ENCODE data around the gene WNT3. TPM values are rescaled to one million over a fixed set of nuclear protein-coding genes. Genes with fewer than 3 reads are reported as not detected.

WNT3 gene
- total RNA-seq, 4 donors from 2014 or later: 26.7 to 57.9 (median 46.6) TPM

GRCh38 chr17:46768540-46768870 is 50.0 kb downstream of the WNT3 start:
- 88 to 89% methylated on average over 13 to 15 of the region's 15 CpGs for WGBS, 2 donors
- no peak for TF ChIP-seq POLR2A (IDR thresholded peaks at IDR 0.05)
- TF ChIP-seq CTCF (IDR thresholded peaks at IDR 0.05): no peak
- intact Hi-C loops (cut with DNase I; ENCODE audit: low total_unique reads): no loop called here
- no peak overlapping the region for H3K4me3 ChIP-seq (ENCODE audit: low read depth, poor library complexity, severe bottlenecking)
- DNase-seq (ENCODE audit: low spot score in 2 of 2): peak in 1 of 2 donors; percentile 82

- intact Hi-C loops (cut with DNase I; ENCODE audit: low total_unique reads): no loop called here
- TF ChIP-seq POLR2A (IDR thresholded peaks at IDR 0.05): no peak
- TF ChIP-seq CTCF (IDR thresholded peaks at IDR 0.05): no peak
- DNase-seq (ENCODE audit: low spot score in 2 of 2): peak in 1 of 2 donors; percentile 77
- H3K4me3 ChIP-seq (ENCODE audit: low read depth, poor library complexity, severe bottlenecking): no peak overlapping the region
- whole genome bisulfite sequencing, 2 donors: 77 to 84% methylated on average over 21 of the region's 21 CpGs
Observed at GRCh38 chr17:46766493-46767491, 51.7 kb downstream of the WNT3 start.

- no peak for TF ChIP-seq POLR2A (IDR thresholded peaks at IDR 0.05)
- TF ChIP-seq CTCF (IDR thresholded peaks at IDR 0.05): no peak
- no peak overlapping the region for H3K4me3 ChIP-seq (ENCODE audit: low read depth, poor library complexity, severe bottlenecking)
- intact Hi-C loops (cut with DNase I; ENCODE audit: low total_unique reads): no loop called here
- WGBS, 2 donors: 70 to 82% methylated on average over 11 to 12 of the region's 12 CpGs
- DNase-seq (ENCODE audit: low spot score in 2 of 2): peak in 1 of 2 donors; percentile 72
Observed at GRCh38 chr17:46765453-46765852, 53.0 kb downstream of the WNT3 start.

GRCh38 chr17:46764709-46765401 is 53.6 kb downstream of the WNT3 start:
- TF ChIP-seq CTCF (IDR thresholded peaks at IDR 0.05): no peak
- TF ChIP-seq POLR2A (IDR thresholded peaks at IDR 0.05): no peak
- WGBS, 2 donors: 39 to 51% methylated on average over 13 of the region's 13 CpGs
- peak in 1 of 2 donors; percentile 84 for DNase-seq (ENCODE audit: low spot score in 2 of 2)
- no peak overlapping the region for H3K4me3 ChIP-seq (ENCODE audit: low read depth, poor library complexity, severe bottlenecking)
- intact Hi-C loops (cut with DNase I; ENCODE audit: low total_unique reads): loop anchor here (1.0 kb wide), 1 partner anchor 45 kb away; no protein-coding TSS in a partner anchor

GRCh38 chr17:46764000-46764708 is 54.3 kb downstream of the WNT3 start:
- 51 to 59% methylated on average over 12 of the region's 12 CpGs for WGBS, 2 donors
- peak in 1 of 2 donors; percentile 81 for DNase-seq (ENCODE audit: low spot score in 2 of 2)
- intact Hi-C loops (cut with DNase I; ENCODE audit: low total_unique reads): loop anchor here (1.0 kb wide), 1 partner anchor 46 kb away; no protein-coding TSS in a partner anchor
- TF ChIP-seq CTCF (IDR thresholded peaks at IDR 0.05) (no peak), POLR2A (IDR thresholded peaks at IDR 0.05) (no peak)
- no peak overlapping the region for H3K4me3 ChIP-seq (ENCODE audit: low read depth, poor library complexity, severe bottlenecking)

All from lower leg skin (tissue), 4 donors.